ENCODE measurements around the gene PAF1.

DNA sequence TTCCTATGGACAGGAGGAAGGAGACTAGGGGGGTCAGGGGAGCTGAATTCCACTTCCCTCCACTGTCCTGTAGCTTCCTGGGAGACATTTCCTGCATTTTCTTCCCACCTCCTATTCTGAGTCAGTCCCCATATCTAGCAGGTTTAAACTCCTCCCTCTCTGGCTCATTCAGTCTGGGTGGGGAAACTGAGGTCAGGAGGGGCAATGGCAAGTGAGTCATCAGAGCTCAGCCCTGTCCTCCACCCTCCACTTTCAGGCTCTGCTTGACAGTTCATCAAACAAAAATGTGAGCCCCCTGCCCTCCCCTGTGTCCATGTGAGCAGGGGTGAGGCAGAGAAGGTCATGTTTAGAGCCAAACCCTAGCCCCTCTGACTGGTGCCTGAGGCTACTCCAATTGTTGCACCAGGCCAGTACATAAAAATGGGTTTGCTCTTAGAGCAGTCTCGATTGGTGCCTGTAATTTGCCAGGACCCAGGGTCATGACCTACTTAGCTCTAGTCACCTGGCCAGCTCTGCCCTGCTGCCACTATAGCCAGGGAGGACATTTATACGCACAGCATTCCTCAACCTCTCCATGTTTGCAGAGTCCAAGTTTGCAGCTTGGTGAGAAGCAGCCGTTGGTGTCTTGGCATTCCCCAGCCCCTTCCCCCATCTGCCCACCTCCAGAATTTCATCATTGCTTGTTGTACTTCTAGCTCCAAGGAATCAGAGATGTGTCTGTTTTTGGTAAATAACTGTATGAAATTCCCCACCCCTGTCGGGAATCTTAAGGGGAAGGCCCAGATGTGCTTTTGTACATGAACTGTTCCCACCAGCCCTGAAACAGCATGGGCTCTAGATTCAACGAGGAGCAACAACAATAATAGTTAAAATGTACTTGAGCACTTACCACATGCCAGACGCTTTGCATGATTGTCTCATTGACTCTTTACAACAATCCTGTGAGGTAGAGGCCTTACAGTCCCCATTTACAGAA lies 27.9 kb downstream of the PAF1 start:
- TF ChIP-seq POLR2A (IDR thresholded peaks at IDR 0.05) (no peak), CTCF (IDR thresholded peaks at IDR 0.05) (no peak)
